ENCODE results near the gene C4orf46.
"Not testable (repeated sequence)": the region's sequence is repeated elsewhere in the genome, so short reads cannot be mapped to it uniquely, and the experiment has no call there.

DNA sequence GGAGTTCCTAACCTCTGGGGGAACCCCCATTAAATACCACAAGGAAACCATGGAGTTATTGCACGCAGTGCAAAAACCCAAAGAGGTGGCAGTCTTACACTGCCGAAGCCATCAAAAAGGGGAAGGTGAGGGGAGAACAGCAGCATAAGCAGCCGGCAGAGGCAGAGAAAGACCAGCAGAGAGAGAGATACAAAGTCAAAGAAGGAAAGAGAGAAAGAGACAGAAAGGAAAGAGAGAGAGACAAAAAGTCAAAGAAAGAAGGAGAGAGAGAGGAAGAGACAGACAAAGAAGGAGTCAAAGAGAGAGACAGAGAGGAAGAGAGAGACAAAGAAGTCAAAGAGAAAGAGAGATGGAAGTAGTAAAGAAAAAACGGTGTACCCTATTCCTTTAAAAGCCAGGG is 8.4 kb downstream of the C4orf46 start:
- TF ChIP-seq, protein P1, sequence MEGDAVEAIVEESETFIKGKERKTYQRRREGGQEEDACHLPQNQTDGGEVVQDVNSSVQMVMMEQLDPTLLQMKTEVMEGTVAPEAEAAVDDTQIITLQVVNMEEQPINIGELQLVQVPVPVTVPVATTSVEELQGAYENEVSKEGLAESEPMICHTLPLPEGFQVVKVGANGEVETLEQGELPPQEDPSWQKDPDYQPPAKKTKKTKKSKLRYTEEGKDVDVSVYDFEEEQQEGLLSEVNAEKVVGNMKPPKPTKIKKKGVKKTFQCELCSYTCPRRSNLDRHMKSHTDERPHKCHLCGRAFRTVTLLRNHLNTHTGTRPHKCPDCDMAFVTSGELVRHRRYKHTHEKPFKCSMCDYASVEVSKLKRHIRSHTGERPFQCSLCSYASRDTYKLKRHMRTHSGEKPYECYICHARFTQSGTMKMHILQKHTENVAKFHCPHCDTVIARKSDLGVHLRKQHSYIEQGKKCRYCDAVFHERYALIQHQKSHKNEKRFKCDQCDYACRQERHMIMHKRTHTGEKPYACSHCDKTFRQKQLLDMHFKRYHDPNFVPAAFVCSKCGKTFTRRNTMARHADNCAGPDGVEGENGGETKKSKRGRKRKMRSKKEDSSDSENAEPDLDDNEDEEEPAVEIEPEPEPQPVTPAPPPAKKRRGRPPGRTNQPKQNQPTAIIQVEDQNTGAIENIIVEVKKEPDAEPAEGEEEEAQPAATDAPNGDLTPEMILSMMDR (conservative IDR thresholded peaks at IDR 0.05; ENCODE audit: low read length), result not testable (repeated sequence)
- not testable (repeated sequence) for TF ChIP-seq EZH2phosphoT487 (IDR thresholded peaks at IDR 0.05; ENCODE audit: borderline replicate concordance, low read depth, low read length)

All from OCI-LY7 (cell line).